ENCODE measurements around the gene KCNC4. TPM values are rescaled to one million over a fixed set of nuclear protein-coding genes. Genes with fewer than 3 reads are reported as not detected.

KCNC4 gene
- total RNA-seq, 5 donors from 2014 or later (not counting 1 experiment from before 2014, with no cell fraction given): 11.0 to 19.4 (median 15.0) TPM

GRCh38 chr1:110176299-110176956, 33.7 kb upstream of the KCNC4 start:
- Mint-ChIP-seq H3K27ac (no peak overlapping the region), H3K27me3 (peaks cover 9% of the 10 kb centered on the region in 2 donors), H3K4me1 (no peaks in the 10 kb centered on the region), H3K36me3 (no peaks in the 10 kb centered on the region), H3K4me3 (no peak overlapping the region), H3K9me3 (peaks cover 0 to 5% (median 0%) of the 10 kb centered on the region in 3 donors)
- Histone ChIP-seq H3K4me1 (ENCODE audit: control insufficient read depth in 1 of 2, extremely low read depth in 1 of 2, insufficient read depth in 2 of 2, low read length in 2 of 2) (no peaks in the 10 kb centered on the region), H3K4me3 (ENCODE audit: control insufficient read depth in 1 of 2, extremely low read depth in 1 of 2, low read length in 1 of 2) (no peak overlapping the region), H3K9me3 (no peaks in the 10 kb centered on the region), H3K27ac (ENCODE audit: low read length) (no peak overlapping the region), H3K36me3 (ENCODE audit: control insufficient read depth in 2 of 2, extremely low read depth in 1 of 2, insufficient read depth in 1 of 2, low read length in 1 of 2) (no peaks in the 10 kb centered on the region), H3K27me3 (replicated peaks in 1 of 2; ENCODE audit: control insufficient read depth in 2 of 2, extremely low read depth in 1 of 2, insufficient read depth in 2 of 2, low read length in 1 of 2) (peaks cover 0 to 43% of the 10 kb centered on the region in 2 experiments)
- DNase-seq: no peak
- no peak for ATAC-seq (replicated peaks in 1 of 4)
- POLR2A ChIA-PET: no interaction called here
- CTCF ChIA-PET: interaction anchor here (0.5 to 0.6 kb wide), 2 partner anchors 187 to 624 kb away, joined by 3 to 6 read pairs; no protein-coding TSS in a partner anchor
- 41% methylated on average over 9 of the region's 9 CpGs for WGBS (ENCODE audit: insufficient coverage)

DNA sequence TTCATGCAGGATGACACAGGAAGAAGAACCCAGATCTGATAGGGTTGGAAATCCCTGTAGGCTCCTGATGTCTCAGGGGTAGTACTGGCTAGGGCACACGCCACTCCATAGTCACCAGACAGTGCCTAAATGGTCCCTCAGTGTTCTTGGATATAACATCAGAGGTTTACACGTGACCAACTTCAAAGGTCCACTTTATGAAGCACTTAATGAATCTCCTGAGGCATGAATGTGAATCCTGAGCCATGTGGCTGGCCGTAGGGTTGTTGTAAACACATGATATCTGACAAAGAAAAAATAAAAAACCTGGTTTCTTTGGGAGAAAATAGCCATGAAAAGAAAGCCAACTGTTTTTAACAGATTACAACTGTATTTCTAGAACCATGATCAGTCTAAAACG, 32.3 kb upstream of the KCNC4 start:
- ChIA-PET CTCF (no interaction called here), POLR2A (no interaction called here)
- H3K4me3 Mint-ChIP-seq: no peak overlapping the region
- peaks cover 3 to 6% of the 10 kb centered on the region in 2 donors for H3K27me3 Mint-ChIP-seq
- no peaks in the 10 kb centered on the region for H3K9me3 ChIP-seq
- no peaks in the 10 kb centered on the region for H3K36me3 Mint-ChIP-seq
- H3K4me1 Mint-ChIP-seq: no peaks in the 10 kb centered on the region
- H3K4me1 ChIP-seq (ENCODE audit: control insufficient read depth in 1 of 2, extremely low read depth in 1 of 2, insufficient read depth in 2 of 2, low read length in 2 of 2): no peaks in the 10 kb centered on the region
- WGBS (ENCODE audit: insufficient coverage): 76% methylated on average over 2 of the region's 4 CpGs
- H3K9me3 Mint-ChIP-seq: peaks cover 0 to 5% (median 0%) of the 10 kb centered on the region in 3 donors
- H3K36me3 ChIP-seq (ENCODE audit: control insufficient read depth in 2 of 2, extremely low read depth in 1 of 2, insufficient read depth in 1 of 2, low read length in 1 of 2): no peaks in the 10 kb centered on the region
- DNase-seq (no peak), ATAC-seq (replicated peaks in 1 of 4) (no peak)
- H3K27ac ChIP-seq (ENCODE audit: low read length): no peak overlapping the region
- peaks cover 0 to 37% of the 10 kb centered on the region in 2 experiments for H3K27me3 ChIP-seq (replicated peaks in 1 of 2; ENCODE audit: control insufficient read depth in 2 of 2, extremely low read depth in 1 of 2, insufficient read depth in 2 of 2, low read length in 1 of 2)
- H3K27ac Mint-ChIP-seq: no peak overlapping the region
- H3K4me3 ChIP-seq (ENCODE audit: control insufficient read depth in 1 of 2, extremely low read depth in 1 of 2, low read length in 1 of 2): no peak overlapping the region

DNA sequence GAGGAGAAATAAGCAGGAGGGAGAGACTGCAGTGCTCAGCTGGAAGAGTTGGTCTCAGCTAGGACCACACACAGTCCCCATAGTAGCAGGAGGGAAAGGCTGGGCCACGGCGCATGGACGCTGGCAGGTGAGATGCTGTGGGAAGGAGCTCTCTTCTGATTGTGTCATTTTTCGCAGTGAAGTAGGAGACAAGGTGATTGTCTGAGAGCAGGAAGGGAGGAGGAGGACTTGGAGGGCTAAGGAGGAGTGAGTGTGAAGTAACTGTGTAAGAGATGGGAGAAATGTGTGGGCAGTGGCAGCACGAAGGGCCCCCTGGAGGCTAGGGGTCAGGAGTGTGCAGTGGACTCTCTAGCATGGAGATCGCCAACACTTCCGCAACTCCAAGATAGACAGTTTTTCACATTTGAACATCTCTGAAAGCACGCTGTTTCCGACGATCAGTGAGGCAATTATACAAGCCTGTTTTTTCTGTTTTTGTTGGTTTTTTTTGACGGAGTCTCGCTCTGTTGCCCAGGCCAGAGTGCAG, 26.4 kb upstream of the KCNC4 start:
- WGBS (ENCODE audit: insufficient coverage): 87% methylated on average over 10 of the region's 12 CpGs
- no peaks in the 10 kb centered on the region for H3K36me3 ChIP-seq (ENCODE audit: control insufficient read depth in 2 of 2, extremely low read depth in 1 of 2, insufficient read depth in 1 of 2, low read length in 1 of 2)
- POLR2A ChIA-PET: no interaction called here

GRCh38 chr1:110184446-110184845, 25.7 kb upstream of the KCNC4 start:
- Histone ChIP-seq H3K27me3 (replicated peaks in 1 of 2; ENCODE audit: control insufficient read depth in 2 of 2, extremely low read depth in 1 of 2, insufficient read depth in 2 of 2, low read length in 1 of 2) (peaks cover 0 to 33% of the 10 kb centered on the region in 2 experiments), H3K9me3 (no peaks in the 10 kb centered on the region), H3K27ac (ENCODE audit: low read length) (no peak overlapping the region), H3K36me3 (ENCODE audit: control insufficient read depth in 2 of 2, extremely low read depth in 1 of 2, insufficient read depth in 1 of 2, low read length in 1 of 2) (no peaks in the 10 kb centered on the region), H3K4me3 (ENCODE audit: control insufficient read depth in 1 of 2, extremely low read depth in 1 of 2, low read length in 1 of 2) (no peak overlapping the region), H3K4me1 (ENCODE audit: control insufficient read depth in 1 of 2, extremely low read depth in 1 of 2, insufficient read depth in 2 of 2, low read length in 2 of 2) (no peaks in the 10 kb centered on the region)
- Mint-ChIP-seq H3K27me3 (peaks cover 4 to 11% of the 10 kb centered on the region in 2 donors), H3K4me3 (no peak overlapping the region), H3K9me3 (no peaks in the 10 kb centered on the region), H3K4me1 (no peaks in the 10 kb centered on the region), H3K36me3 (no peaks in the 10 kb centered on the region), H3K27ac (no peak overlapping the region)
- 68% methylated on average over 2 of the region's 5 CpGs for WGBS (ENCODE audit: insufficient coverage)
- DNase-seq (no peak), ATAC-seq (replicated peaks in 1 of 4) (no peak)
- ChIA-PET CTCF (no interaction called here), POLR2A (no interaction called here)

More for the DNA sequence above, 26.4 kb upstream of the KCNC4 start:
- Mint-ChIP-seq H3K36me3 (no peaks in the 10 kb centered on the region), H3K27ac (no peak overlapping the region), H3K27me3 (peaks cover 4 to 7% of the 10 kb centered on the region in 2 donors), H3K4me3 (no peak overlapping the region), H3K9me3 (peaks cover 0 to 2% (median 0%) of the 10 kb centered on the region in 3 donors), H3K4me1 (no peaks in the 10 kb centered on the region)
- DNase-seq (no peak), ATAC-seq (replicated peaks in 1 of 4) (no peak)
- Histone ChIP-seq H3K9me3 (no peaks in the 10 kb centered on the region), H3K4me3 (ENCODE audit: control insufficient read depth in 1 of 2, extremely low read depth in 1 of 2, low read length in 1 of 2) (no peak overlapping the region), H3K27ac (ENCODE audit: low read length) (no peak overlapping the region), H3K4me1 (ENCODE audit: control insufficient read depth in 1 of 2, extremely low read depth in 1 of 2, insufficient read depth in 2 of 2, low read length in 2 of 2) (no peaks in the 10 kb centered on the region), H3K27me3 (replicated peaks in 1 of 2; ENCODE audit: control insufficient read depth in 2 of 2, extremely low read depth in 1 of 2, insufficient read depth in 2 of 2, low read length in 1 of 2) (peaks cover 0 to 27% of the 10 kb centered on the region in 2 experiments)
- CTCF ChIA-PET: no interaction called here

GRCh38 chr1:110185181-110185580, 24.9 kb upstream of the KCNC4 start:
- no peaks in the 10 kb centered on the region for H3K9me3 Mint-ChIP-seq
- no peaks in the 10 kb centered on the region for H3K4me1 Mint-ChIP-seq
- Histone ChIP-seq H3K4me3 (ENCODE audit: control insufficient read depth in 1 of 2, extremely low read depth in 1 of 2, low read length in 1 of 2) (no peak overlapping the region), H3K4me1 (ENCODE audit: control insufficient read depth in 1 of 2, extremely low read depth in 1 of 2, insufficient read depth in 2 of 2, low read length in 2 of 2) (no peaks in the 10 kb centered on the region), H3K27me3 (replicated peaks in 1 of 2; ENCODE audit: control insufficient read depth in 2 of 2, extremely low read depth in 1 of 2, insufficient read depth in 2 of 2, low read length in 1 of 2) (peaks cover 0 to 37% of the 10 kb centered on the region in 2 experiments), H3K9me3 (no peaks in the 10 kb centered on the region), H3K27ac (ENCODE audit: low read length) (no peak overlapping the region), H3K36me3 (ENCODE audit: control insufficient read depth in 2 of 2, extremely low read depth in 1 of 2, insufficient read depth in 1 of 2, low read length in 1 of 2) (no peaks in the 10 kb centered on the region)
- 69% methylated on average over 8 of the region's 10 CpGs for WGBS (ENCODE audit: insufficient coverage)
- no peaks in the 10 kb centered on the region for H3K36me3 Mint-ChIP-seq
- H3K4me3 Mint-ChIP-seq: no peak overlapping the region
- H3K27ac Mint-ChIP-seq: no peak overlapping the region
- ChIA-PET CTCF (interaction anchor here in 1 of 2 donors (0.5 kb wide), 1 partner anchor 1598 kb away, joined by 10 read pairs; no protein-coding TSS in a partner anchor), POLR2A (no interaction called here)
- ATAC-seq (replicated peaks in 1 of 4): no peak
- no peak for DNase-seq
- peaks cover 4 to 11% of the 10 kb centered on the region in 2 donors for H3K27me3 Mint-ChIP-seq

GRCh38 chr1:110186558-110186957, 23.6 kb upstream of the KCNC4 start:
- Histone ChIP-seq H3K36me3 (ENCODE audit: control insufficient read depth in 2 of 2, extremely low read depth in 1 of 2, insufficient read depth in 1 of 2, low read length in 1 of 2) (no peaks in the 10 kb centered on the region), H3K4me3 (ENCODE audit: control insufficient read depth in 1 of 2, extremely low read depth in 1 of 2, low read length in 1 of 2) (no peak overlapping the region), H3K27ac (ENCODE audit: low read length) (no peak overlapping the region), H3K4me1 (ENCODE audit: control insufficient read depth in 1 of 2, extremely low read depth in 1 of 2, insufficient read depth in 2 of 2, low read length in 2 of 2) (no peaks in the 10 kb centered on the region), H3K27me3 (replicated peaks in 1 of 2; ENCODE audit: control insufficient read depth in 2 of 2, extremely low read depth in 1 of 2, insufficient read depth in 2 of 2, low read length in 1 of 2) (peaks cover 0 to 38% of the 10 kb centered on the region in 2 experiments), H3K9me3 (no peaks in the 10 kb centered on the region)
- Mint-ChIP-seq H3K27ac (no peak overlapping the region), H3K4me1 (no peaks in the 10 kb centered on the region), H3K9me3 (no peaks in the 10 kb centered on the region), H3K27me3 (peaks cover 4 to 11% of the 10 kb centered on the region in 2 donors), H3K4me3 (no peak overlapping the region), H3K36me3 (no peaks in the 10 kb centered on the region)
- ChIA-PET CTCF (interaction anchor here in 1 of 2 donors (0.6 kb wide), 2 partner anchors 16 to 294 kb away, joined by 3 to 4 read pairs; no protein-coding TSS in a partner anchor), POLR2A (no interaction called here)
- DNase-seq (no peak), ATAC-seq (replicated peaks in 1 of 4) (no peak)
- 39% methylated on average over 2 of the region's 5 CpGs for WGBS (ENCODE audit: insufficient coverage)
